GM03348 (cell line): ENCODE data around the gene GHDC.
"Not testable (repeated sequence)": the region's sequence is repeated elsewhere in the genome, so short reads cannot be mapped to it uniquely, and the experiment has no call there.

Experiments
- DNase-seq: peaks from one replicate; pipeline ENCODE4 v3.0.0; 2012; ENCODE audit warnings: low spot score

GHDC gene

GRCh38 chr17:42146911-42147607 is 47.2 kb downstream of the GHDC start:
- DNase-seq, result no peak

GRCh38 chr17:42143138-42143537 is 51.2 kb downstream of the GHDC start:
- not testable (repeated sequence) for DNase-seq

- peak; percentile 78 for DNase-seq
Measured at GRCh38 chr17:42142371-42142896, 51.9 kb downstream of the GHDC start.

DNA sequence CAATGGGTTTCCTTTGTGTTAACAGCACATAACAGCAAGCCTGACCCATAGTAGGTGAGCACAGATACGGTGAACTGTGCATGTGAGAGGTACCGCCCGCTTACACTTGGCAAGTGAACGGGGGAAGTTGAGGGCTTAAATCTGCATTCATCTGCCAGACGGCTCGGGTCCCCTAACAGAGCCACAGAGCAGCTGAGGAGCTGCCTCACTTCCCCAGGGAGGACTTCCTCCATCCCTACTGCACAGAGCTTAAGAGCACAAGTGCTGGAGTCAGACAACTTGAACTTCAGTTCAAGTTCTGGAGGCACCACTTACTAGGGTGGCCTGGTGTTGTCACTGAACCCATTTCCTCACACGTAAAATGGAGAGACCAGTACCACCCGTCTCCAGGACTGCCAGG is 52.9 kb downstream of the GHDC start:
- no peak for DNase-seq

DNA sequence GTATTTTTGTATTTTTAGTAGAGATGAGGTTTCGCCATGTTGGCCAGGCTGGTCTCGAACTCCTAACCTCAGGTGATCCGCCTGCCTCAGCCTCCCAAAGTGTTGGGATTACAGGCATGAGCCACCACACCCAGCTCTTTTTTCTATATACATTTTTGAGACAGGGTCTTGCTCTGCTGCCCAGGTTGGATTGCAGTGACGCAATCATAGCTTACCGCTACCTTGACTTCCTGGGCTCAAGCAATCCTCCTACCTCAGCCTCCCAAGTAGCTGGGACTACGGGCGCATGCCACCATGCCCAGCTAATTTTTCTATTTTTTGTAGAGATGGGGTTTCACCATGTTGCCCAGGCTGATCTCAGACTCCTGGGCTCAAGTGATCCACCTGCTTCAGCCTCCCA is 53.6 kb downstream of the GHDC start:
- DNase-seq, result not testable (repeated sequence)
